Neural cell (in vitro differentiated cells): ENCODE measurements around the gene NAA15. TPM values are rescaled to one million over a fixed set of nuclear protein-coding genes. Genes with fewer than 3 reads are reported as not detected.
A peak's percentile ranks its signal among the peaks of the same experiment; 100 is the strongest.

Source experiments
- H2AFZ ChIP-seq: fragments of 200-600, 300-800 bp; sonication (generic), shearing (Covaris generic); 2 replicates; pipeline ENCODE4 v1.6.0; 2014; ENCODE audit warnings: low read depth, mild to moderate bottlenecking, antibody characterized with exemption, low read length, moderate library complexity
- H3F3A ChIP-seq: fragments of 200-600 bp; shearing (Covaris generic); 2 replicates; pipeline ENCODE4 v1.6.1; 2016; ENCODE audit warnings: mild to moderate bottlenecking, moderate library complexity, mixed read lengths, antibody characterized with exemption, low read length; ENCODE audit not compliant: insufficient read depth, poor library complexity, severe bottlenecking
- H3K27ac ChIP-seq: fragments of 200-600, 300-800 bp; sonication (generic), shearing (Covaris generic); 2 replicates; pipeline ENCODE4 v1.5.1; 2014; ENCODE audit warnings: mild to moderate bottlenecking, low read length, moderate library complexity
- H3K27me3 ChIP-seq: fragments of 300-800, 200-600 bp; sonication (generic), shearing (Covaris generic); 2 replicates; pipeline ENCODE4 v1.6.0; 2014; ENCODE audit warnings: mild to moderate bottlenecking, low read depth, low read length, moderate library complexity; ENCODE audit not compliant: insufficient read depth
- H3K36me3 ChIP-seq: fragments of 300-800, 200-600 bp; sonication (generic), shearing (Covaris generic); 2 replicates; pipeline ENCODE4 v1.5.1; 2014; ENCODE audit warnings: mild to moderate bottlenecking, antibody characterized with exemption, low read length, moderate library complexity; ENCODE audit not compliant: insufficient read depth
- H3K4me2 ChIP-seq: fragments of 300-800, 200-600 bp; sonication (generic), shearing (Covaris generic); 2 replicates; pipeline ENCODE4 v1.6.0; 2014; ENCODE audit warnings: mild to moderate bottlenecking, low read length
- H3K4me3 ChIP-seq: fragments of 300-800, 200-600 bp; sonication (generic), shearing (Covaris generic); 2 replicates; pipeline ENCODE4 v1.5.1; 2014; ENCODE audit warnings: mild to moderate bottlenecking, low read length, moderate library complexity
- H3K79me2 ChIP-seq: fragments of 200-600 bp; shearing (Covaris generic); replicated peaks from 2 replicates; pipeline ENCODE4 v1.6.0; 2014; ENCODE audit warnings: mild to moderate bottlenecking, low read length, moderate library complexity; ENCODE audit not compliant: insufficient read depth
- H3K9ac ChIP-seq: fragments of 300-800, 200-600 bp; sonication (generic), shearing (Covaris generic); 2 replicates; pipeline ENCODE4 v1.6.1; 2016; ENCODE audit warnings: mild to moderate bottlenecking, low read length, mixed read lengths
- H3K9me2 ChIP-seq: fragments of 200-600 bp; shearing (Covaris generic); 2 replicates; pipeline ENCODE4 v1.6.1; 2016; ENCODE audit warnings: mild to moderate bottlenecking, low read length, mixed read lengths; ENCODE audit not compliant: insufficient read depth
- H3K9me3 ChIP-seq: fragments of 200-600, 300-800 bp; sonication (generic), shearing (Covaris generic); 2 replicates; pipeline ENCODE4 v1.6.1; 2016; ENCODE audit warnings: mild to moderate bottlenecking, mixed run types, low read length, moderate library complexity, mixed read lengths
- H4K20me1 ChIP-seq: fragments of 200-600 bp; shearing (Covaris generic); 2 replicates; pipeline ENCODE4 v1.6.1; 2016; ENCODE audit warnings: mild to moderate bottlenecking, mixed run types; ENCODE audit not compliant: insufficient read depth
- EP300 ChIP-seq: fragments of 450-650 bp; conservative IDR thresholded peaks from 2 replicates; pipeline ENCODE4 v1.6.1; 2014; ENCODE audit warnings: antibody characterized with exemption, mild to moderate bottlenecking, moderate library complexity; ENCODE audit not compliant: poor library complexity, severe bottlenecking
- EZH2 ChIP-seq: fragments of 200-600, 300-800 bp; shearing (Covaris generic), sonication (generic); IDR thresholded peaks from 2 replicates; pipeline ENCODE4 v1.6.1; 2014; ENCODE audit warnings: antibody characterized with exemption, low read length, borderline replicate concordance, mild to moderate bottlenecking; ENCODE audit not compliant: insufficient read depth, poor library complexity, severe bottlenecking
- MXI1 ChIP-seq: fragments of 450-650 bp; conservative IDR thresholded peaks from 2 replicates; pipeline ENCODE4 v1.6.1; 2014; ENCODE audit warnings: antibody characterized with exemption, mild to moderate bottlenecking; ENCODE audit not compliant: poor library complexity, severe bottlenecking
- POLR2AphosphoS5 ChIP-seq: IDR thresholded peaks from 2 replicates; pipeline ENCODE4 v1.6.1; 2012
- RAD21 ChIP-seq: fragments of 450-650 bp; conservative IDR thresholded peaks from 2 replicates; pipeline ENCODE4 v1.6.1; 2014; ENCODE audit warnings: antibody characterized with exemption, mild to moderate bottlenecking, moderate library complexity
- SMC3 ChIP-seq: fragments of 450-650 bp; conservative IDR thresholded peaks from 2 replicates; pipeline ENCODE4 v1.6.1; 2014; ENCODE audit warnings: antibody characterized with exemption, mild to moderate bottlenecking, moderate library complexity; ENCODE audit not compliant: poor library complexity
- TAF1 ChIP-seq: IDR thresholded peaks from 2 replicates; pipeline ENCODE4 v1.6.1; 2012; ENCODE audit warnings: low read depth
- polyA plus RNA-seq: library from polyadenylated mRNA; depleted of rRNA; stranded (reverse); fragments of >200 nt; gene quantifications from 2 replicates; pipeline ENCODE4 v1.2.3, GENCODE V29; 2014
- TF ChIP-seq, protein P1 (sequence below): fragments of 450-650 bp; IDR thresholded peaks from 2 replicates; pipeline ENCODE4 v1.5.1; 2014; ENCODE audit warnings: antibody characterized with exemption, mild to moderate bottlenecking, moderate library complexity; ENCODE audit not compliant: poor library complexity, severe bottlenecking
- TF ChIP-seq, protein P2 (sequence below): IDR thresholded peaks from 2 replicates; pipeline ENCODE4 v1.6.1; 2012; ENCODE audit warnings: borderline replicate concordance

The NAA15 gene
- polyA plus RNA-seq, 1 donor from 2014 or later, result 12.5 TPM

- no peaks in the 10 kb centered on the region for H3K9me2 ChIP-seq
- H4K20me1 ChIP-seq, result no peaks in the 10 kb centered on the region
- no peaks in the 10 kb centered on the region for H3F3A ChIP-seq
- H3K9me3 ChIP-seq, result no peaks in the 10 kb centered on the region
- peaks cover 22% of the 10 kb centered on the region for H3K79me2 ChIP-seq
- H3K27me3 ChIP-seq, result no peaks in the 10 kb centered on the region
- H3K27ac ChIP-seq, result peak overlapping the region; percentile 84
- H3K36me3 ChIP-seq, result no peaks in the 10 kb centered on the region
- H2AFZ ChIP-seq, result peak overlapping the region; percentile 81
- peak overlapping the region; percentile 83 for H3K9ac ChIP-seq
- H3K4me2 ChIP-seq, result peak overlapping the region; percentile 74
- no peak for TF ChIP-seq POLR2AphosphoS5
- TF ChIP-seq EZH2, result no peak
- TF ChIP-seq, protein P1, sequence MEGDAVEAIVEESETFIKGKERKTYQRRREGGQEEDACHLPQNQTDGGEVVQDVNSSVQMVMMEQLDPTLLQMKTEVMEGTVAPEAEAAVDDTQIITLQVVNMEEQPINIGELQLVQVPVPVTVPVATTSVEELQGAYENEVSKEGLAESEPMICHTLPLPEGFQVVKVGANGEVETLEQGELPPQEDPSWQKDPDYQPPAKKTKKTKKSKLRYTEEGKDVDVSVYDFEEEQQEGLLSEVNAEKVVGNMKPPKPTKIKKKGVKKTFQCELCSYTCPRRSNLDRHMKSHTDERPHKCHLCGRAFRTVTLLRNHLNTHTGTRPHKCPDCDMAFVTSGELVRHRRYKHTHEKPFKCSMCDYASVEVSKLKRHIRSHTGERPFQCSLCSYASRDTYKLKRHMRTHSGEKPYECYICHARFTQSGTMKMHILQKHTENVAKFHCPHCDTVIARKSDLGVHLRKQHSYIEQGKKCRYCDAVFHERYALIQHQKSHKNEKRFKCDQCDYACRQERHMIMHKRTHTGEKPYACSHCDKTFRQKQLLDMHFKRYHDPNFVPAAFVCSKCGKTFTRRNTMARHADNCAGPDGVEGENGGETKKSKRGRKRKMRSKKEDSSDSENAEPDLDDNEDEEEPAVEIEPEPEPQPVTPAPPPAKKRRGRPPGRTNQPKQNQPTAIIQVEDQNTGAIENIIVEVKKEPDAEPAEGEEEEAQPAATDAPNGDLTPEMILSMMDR, result peak; percentile 68
- peak overlapping the region; percentile 87 for H3K4me3 ChIP-seq
These were observed 151.7 kb downstream of the NAA15 start for GRCh38 chr4:139453041-139453370.

DNA sequence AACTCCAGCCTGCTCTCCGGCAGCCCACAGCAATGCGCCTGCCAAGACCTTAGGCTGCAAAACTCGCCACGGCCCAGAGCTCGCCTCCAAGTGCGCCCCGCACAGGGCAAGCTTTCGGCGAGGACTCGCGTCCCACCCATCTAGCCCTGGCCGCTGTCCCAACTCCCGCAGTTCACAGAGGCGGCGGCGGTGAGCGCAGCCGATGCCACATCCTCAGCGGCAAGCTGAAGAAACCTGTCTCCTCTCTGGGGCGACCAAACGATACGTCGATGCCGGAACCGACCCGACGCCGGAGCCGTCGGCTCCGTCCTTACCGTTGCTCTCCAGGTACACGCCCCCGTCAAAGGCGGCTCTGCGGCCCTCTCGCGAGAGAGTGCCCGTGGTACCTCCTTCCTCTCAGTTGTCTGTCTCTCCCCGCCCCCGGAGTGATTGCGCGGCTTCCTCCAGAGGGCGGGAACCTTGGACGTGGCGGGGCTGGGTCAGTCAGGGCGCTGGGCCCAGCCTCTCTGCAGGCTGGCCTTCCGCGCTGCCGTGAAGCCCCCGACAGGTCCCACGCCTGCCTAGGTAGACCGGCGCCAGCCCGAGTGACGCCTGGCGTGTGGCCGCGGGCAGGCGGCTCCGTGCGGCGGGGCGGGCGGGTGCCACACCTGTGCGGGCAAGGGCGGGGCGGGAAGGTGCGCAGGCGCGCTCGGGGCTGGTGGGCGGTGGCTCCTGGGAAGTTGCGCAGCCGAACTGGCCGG is 152.2 kb downstream of the NAA15 start:
- Histone ChIP-seq H2AFZ (peak overlapping the region; percentile 81), H3K9ac (peak overlapping the region; percentile 83), H3K27ac (peak overlapping the region; percentile 84), H3K4me3 (peak overlapping the region; percentile 87), H4K20me1 (no peaks in the 10 kb centered on the region), H3K27me3 (no peaks in the 10 kb centered on the region), H3F3A (no peaks in the 10 kb centered on the region), H3K9me2 (no peaks in the 10 kb centered on the region), H3K4me2 (peak overlapping the region; percentile 74), H3K79me2 (peaks cover 22% of the 10 kb centered on the region), H3K9me3 (no peaks in the 10 kb centered on the region), H3K36me3 (no peaks in the 10 kb centered on the region)
- TF ChIP-seq RAD21 (no peak), MXI1 (peak; percentile 48), SMC3 (peak; percentile 37), TAF1 (no peak), EP300 (peak; percentile 45), POLR2AphosphoS5 (peak; percentile 72), EZH2 (no peak)
- TF ChIP-seq, protein P1, result peak; percentile 57
- TF ChIP-seq, protein P2, sequence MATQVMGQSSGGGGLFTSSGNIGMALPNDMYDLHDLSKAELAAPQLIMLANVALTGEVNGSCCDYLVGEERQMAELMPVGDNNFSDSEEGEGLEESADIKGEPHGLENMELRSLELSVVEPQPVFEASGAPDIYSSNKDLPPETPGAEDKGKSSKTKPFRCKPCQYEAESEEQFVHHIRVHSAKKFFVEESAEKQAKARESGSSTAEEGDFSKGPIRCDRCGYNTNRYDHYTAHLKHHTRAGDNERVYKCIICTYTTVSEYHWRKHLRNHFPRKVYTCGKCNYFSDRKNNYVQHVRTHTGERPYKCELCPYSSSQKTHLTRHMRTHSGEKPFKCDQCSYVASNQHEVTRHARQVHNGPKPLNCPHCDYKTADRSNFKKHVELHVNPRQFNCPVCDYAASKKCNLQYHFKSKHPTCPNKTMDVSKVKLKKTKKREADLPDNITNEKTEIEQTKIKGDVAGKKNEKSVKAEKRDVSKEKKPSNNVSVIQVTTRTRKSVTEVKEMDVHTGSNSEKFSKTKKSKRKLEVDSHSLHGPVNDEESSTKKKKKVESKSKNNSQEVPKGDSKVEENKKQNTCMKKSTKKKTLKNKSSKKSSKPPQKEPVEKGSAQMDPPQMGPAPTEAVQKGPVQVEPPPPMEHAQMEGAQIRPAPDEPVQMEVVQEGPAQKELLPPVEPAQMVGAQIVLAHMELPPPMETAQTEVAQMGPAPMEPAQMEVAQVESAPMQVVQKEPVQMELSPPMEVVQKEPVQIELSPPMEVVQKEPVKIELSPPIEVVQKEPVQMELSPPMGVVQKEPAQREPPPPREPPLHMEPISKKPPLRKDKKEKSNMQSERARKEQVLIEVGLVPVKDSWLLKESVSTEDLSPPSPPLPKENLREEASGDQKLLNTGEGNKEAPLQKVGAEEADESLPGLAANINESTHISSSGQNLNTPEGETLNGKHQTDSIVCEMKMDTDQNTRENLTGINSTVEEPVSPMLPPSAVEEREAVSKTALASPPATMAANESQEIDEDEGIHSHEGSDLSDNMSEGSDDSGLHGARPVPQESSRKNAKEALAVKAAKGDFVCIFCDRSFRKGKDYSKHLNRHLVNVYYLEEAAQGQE, result no peak
